SK-N-SH treated with all-trans-retinoic acid at 6 μM for 48 hours (cell line): Measurements from ENCODE around the gene MRPL27.

Experiments used
- ATAC-seq: fragments of 200-7000 bp; cut with Tn5 transposase; 3 replicates; pipeline ENCODE4 v1.9.1; 2020; ENCODE audit warnings: mild to moderate bottlenecking, moderate library complexity
- ARNTL ChIP-seq: fragments of 450-650 bp; formaldehyde crosslinking; IDR thresholded peaks from 2 replicates; pipeline ENCODE4 v1.5.0; 2020; ENCODE audit warnings: low read depth, mild to moderate bottlenecking, moderate library complexity, borderline replicate concordance
- BACH2 ChIP-seq: fragments of 250-450 bp; sonication (Bioruptor Pico); IDR thresholded peaks from 2 replicates; pipeline ENCODE4 v1.9.0; 2021; ENCODE audit warnings: mild to moderate bottlenecking, borderline replicate concordance
- CREB5 ChIP-seq: fragments of 250-450 bp; sonication (Bioruptor Pico); IDR thresholded peaks from 2 replicates; pipeline ENCODE4 v1.5.1; 2020; ENCODE audit warnings: low read depth, mild to moderate bottlenecking, moderate library complexity
- CSDC2 ChIP-seq: fragments of 250-450 bp; sonication (Bioruptor Pico); IDR thresholded peaks from 2 replicates; pipeline ENCODE4 v1.5.0; 2020; ENCODE audit warnings: mild to moderate bottlenecking, moderate library complexity
- CSRNP3 ChIP-seq: fragments of 250-450 bp; sonication (Bioruptor Pico); IDR thresholded peaks from 2 replicates; pipeline ENCODE4 v1.5.1; 2021; ENCODE audit warnings: mild to moderate bottlenecking, moderate library complexity
- ESRRG ChIP-seq: fragments of 250-450 bp; sonication (Bioruptor Pico); IDR thresholded peaks from 2 replicates; pipeline ENCODE4 v1.6.1; 2021; ENCODE audit warnings: mild to moderate bottlenecking
- OSR1 ChIP-seq: fragments of 250-450 bp; sonication (Bioruptor Pico); IDR thresholded peaks from 2 replicates; pipeline ENCODE4 v1.8.0; 2022; ENCODE audit warnings: moderate library complexity, mild to moderate bottlenecking, inconsistent platforms
- POU6F1 ChIP-seq: fragments of 250-450 bp; sonication (Bioruptor Pico); IDR thresholded peaks from 2 replicates; pipeline ENCODE4 v1.8.0; 2021; ENCODE audit warnings: low read depth, mild to moderate bottlenecking, moderate library complexity, borderline replicate concordance
- PPARA ChIP-seq: fragments of 250-450 bp; sonication (Bioruptor Pico); IDR thresholded peaks from 2 replicates; pipeline ENCODE4 v1.5.0; 2020; ENCODE audit warnings: mild to moderate bottlenecking, borderline replicate concordance
- RARB ChIP-seq: fragments of 250-450 bp; sonication (Bioruptor Pico); IDR thresholded peaks from 2 replicates; pipeline ENCODE4 v1.8.0; 2021; ENCODE audit warnings: mild to moderate bottlenecking, moderate library complexity
- SNAI2 ChIP-seq: fragments of 250-450 bp; sonication (Bioruptor Pico); IDR thresholded peaks from 2 replicates; pipeline ENCODE4 v1.5.0; 2020; ENCODE audit warnings: mild to moderate bottlenecking, moderate library complexity
- TOX ChIP-seq: fragments of 250-450 bp; sonication (Bioruptor Pico); IDR thresholded peaks from 2 replicates; pipeline ENCODE4 v1.8.0; 2021; ENCODE audit warnings: mild to moderate bottlenecking, moderate library complexity, borderline replicate concordance
- TSHZ2 ChIP-seq: fragments of 250-450 bp; sonication (Bioruptor Pico); IDR thresholded peaks from 2 replicates; pipeline ENCODE4 v1.5.0; 2020; ENCODE audit warnings: mild to moderate bottlenecking, moderate library complexity
- ZC3H10 ChIP-seq: fragments of 250-450 bp; sonication (Bioruptor Pico); IDR thresholded peaks from 2 replicates; pipeline ENCODE4 v1.5.1; 2021; ENCODE audit warnings: mild to moderate bottlenecking, moderate library complexity
- ZFP3 ChIP-seq: fragments of 250-450 bp; sonication (Bioruptor Pico); IDR thresholded peaks from 2 replicates; pipeline ENCODE4 v1.5.0; 2020; ENCODE audit warnings: mild to moderate bottlenecking, moderate library complexity
- ZNF8 ChIP-seq: fragments of 450-650 bp; formaldehyde crosslinking; IDR thresholded peaks from 2 replicates; pipeline ENCODE4 v1.5.0; 2020; ENCODE audit warnings: mild to moderate bottlenecking, moderate library complexity

MRPL27 gene

GRCh38 chr17:50329716-50330115 lies 43.3 kb downstream of the MRPL27 start (continued):
- no peak for TF ChIP-seq CREB5
- TF ChIP-seq ZFP3 (CRISPR knock-in tag) = no peak
- no peak for TF ChIP-seq CSDC2 (CRISPR knock-in tag)
- no peak for TF ChIP-seq ESRRG (CRISPR knock-in tag)

GRCh38 chr17:50328363-50329325 lies 44.3 kb downstream of the MRPL27 start:
- ATAC-seq = no peak
- TF ChIP-seq BACH2 (CRISPR knock-in tag) (no peak), SNAI2 (CRISPR knock-in tag) (no peak), OSR1 (CRISPR knock-in tag) (no peak), CSRNP3 (CRISPR knock-in tag) (no peak), TSHZ2 (CRISPR knock-in tag) (no peak), ZNF8 (CRISPR knock-in tag) (no peak), POU6F1 (CRISPR knock-in tag) (no peak)

GRCh38 chr17:50326831-50327364 lies 46.1 kb downstream of the MRPL27 start:
- ATAC-seq = no peak

More at GRCh38 chr17:50326831-50327364, 46.1 kb downstream of the MRPL27 start:
- TF ChIP-seq CSDC2 (CRISPR knock-in tag) = no peak
- TF ChIP-seq ARNTL (CRISPR knock-in tag) = no peak
- TF ChIP-seq PPARA = no peak
- TF ChIP-seq ZC3H10 = no peak
- no peak for TF ChIP-seq TOX
- no peak for TF ChIP-seq BACH2 (CRISPR knock-in tag)
- no peak for TF ChIP-seq CSRNP3 (CRISPR knock-in tag)
- no peak for TF ChIP-seq RARB (CRISPR knock-in tag)
- TF ChIP-seq ZFP3 (CRISPR knock-in tag) = no peak
- no peak for TF ChIP-seq POU6F1 (CRISPR knock-in tag)
